ENCODE results near the gene PABPN1.
"Not testable (repeated sequence)": the region's sequence is repeated elsewhere in the genome, so short reads cannot be mapped to it uniquely, and the experiment has no call there.

PABPN1 gene

GRCh38 chr14:23301288-23301968, 19.8 kb upstream of the PABPN1 start:
- peak; percentile 96 for DNase-seq (ENCODE audit: low spot score)

DNA sequence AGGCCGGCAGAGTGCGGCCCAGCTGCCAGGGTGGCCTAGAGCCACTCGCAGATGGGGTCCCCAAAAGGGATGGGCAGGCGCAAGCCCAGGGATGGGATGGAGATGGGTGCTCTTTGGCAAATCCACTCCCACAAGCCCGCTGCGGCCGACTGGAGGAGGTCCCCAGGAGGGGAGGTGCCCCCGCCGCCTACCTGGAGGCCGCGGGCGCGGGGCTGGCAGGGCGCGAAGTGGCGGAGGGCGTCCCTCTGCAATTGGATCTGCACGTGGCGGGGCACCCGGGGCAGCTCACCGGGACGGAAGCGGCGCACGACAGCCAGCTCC, 19.3 kb upstream of the PABPN1 start:
- DNase-seq (ENCODE audit: low spot score), result no peak

DNA sequence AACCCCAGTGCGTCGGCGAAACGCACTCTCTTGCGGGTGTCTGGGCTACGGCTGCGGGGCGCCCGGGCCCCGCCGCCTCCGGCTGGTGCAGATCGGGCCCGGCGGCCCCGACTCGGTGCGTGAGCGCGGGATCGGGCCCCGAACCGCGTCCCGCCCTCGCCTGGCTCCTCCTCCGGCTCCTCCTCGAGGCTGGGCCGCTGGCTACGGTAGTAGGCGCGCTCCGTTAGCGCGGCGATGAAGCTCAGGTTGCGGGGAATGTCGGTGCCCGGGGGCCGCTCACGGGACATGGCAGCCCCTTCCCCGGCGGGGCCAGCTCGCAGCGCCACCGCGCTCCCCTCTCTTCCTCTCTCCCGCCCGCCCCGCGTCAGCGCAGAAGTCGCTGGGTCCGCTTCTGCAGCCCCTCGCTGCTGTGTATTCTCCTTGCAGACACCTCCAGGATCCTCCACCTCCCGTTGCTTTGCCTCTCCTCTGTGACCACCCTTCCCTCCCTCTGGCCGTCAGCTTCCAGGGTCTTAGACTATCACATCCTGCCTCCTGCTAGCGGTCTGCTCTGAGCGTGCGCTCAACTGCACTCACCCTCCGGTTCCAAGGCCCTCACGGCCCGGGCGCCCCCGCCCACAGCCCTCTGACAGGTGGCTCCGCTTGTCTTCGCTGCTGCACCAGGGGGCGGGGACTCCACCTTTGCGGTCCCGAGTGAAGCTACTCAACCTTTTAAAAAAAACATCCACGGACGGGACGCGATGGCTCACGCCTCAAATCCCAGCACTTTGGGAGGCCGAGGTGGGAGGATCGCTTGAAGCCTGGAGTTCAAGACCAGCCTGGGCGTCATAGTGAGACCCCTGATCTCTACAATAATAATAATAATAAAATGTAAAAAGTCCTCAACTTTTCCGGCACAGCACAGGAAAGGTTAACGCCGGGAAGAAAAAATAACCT, 18.7 kb upstream of the PABPN1 start, which contains the start of gene PPP1R3E:
Gene PPP1R3E, minus strand, starts transcription at position 570 of the 936 bp plus-strand sequence. Its CDS starts 283 bp downstream, at position 287.
- DNase-seq (ENCODE audit: low spot score), result peak; percentile 83

- peak; percentile 84 for DNase-seq (ENCODE audit: low spot score)
Measured at GRCh38 chr14:23306412-23307145, 14.7 kb upstream of the PABPN1 start, which contains the start of gene BCL2L2. TSS of gene BCL2L2 (plus strand) at chr14:23306833. CDS start at chr14:23307768, 935 bp downstream.

GRCh38 chr14:23307146-23307530, 14.1 kb upstream of the PABPN1 start:
- DNase-seq (ENCODE audit: low spot score), result no peak

DNA sequence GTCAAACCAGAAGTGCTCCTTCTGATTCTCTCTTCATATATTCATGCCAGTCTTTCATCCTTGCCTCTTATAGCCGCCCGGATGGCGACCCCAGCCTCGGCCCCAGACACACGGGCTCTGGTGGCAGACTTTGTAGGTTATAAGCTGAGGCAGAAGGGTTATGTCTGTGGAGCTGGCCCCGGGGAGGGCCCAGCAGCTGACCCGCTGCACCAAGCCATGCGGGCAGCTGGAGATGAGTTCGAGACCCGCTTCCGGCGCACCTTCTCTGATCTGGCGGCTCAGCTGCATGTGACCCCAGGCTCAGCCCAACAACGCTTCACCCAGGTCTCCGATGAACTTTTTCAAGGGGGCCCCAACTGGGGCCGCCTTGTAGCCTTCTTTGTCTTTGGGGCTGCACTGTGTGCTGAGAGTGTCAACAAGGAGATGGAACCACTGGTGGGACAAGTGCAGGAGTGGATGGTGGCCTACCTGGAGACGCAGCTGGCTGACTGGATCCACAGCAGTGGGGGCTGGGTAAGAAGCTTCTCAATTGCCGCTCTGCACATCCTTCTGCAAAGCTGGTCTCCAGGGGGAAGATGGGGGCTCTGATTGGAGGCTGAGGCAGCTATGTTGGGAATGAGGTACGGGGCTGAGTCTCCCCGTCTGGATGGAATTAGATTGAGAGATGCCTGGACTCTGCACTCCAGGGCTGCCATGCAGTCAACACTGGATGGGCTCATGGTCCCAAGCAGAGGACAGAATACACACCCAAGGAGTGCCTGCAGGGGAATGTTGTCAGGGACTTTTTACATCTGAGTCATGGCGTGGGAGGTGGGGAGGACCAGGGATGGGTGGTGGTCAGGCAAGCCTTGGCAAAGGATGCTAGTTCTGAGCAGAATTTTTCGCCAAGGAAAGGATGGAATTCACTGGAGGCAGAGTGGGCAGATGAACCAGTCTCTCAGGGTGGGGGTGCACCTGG, 13.3 kb upstream of the PABPN1 start:
- DNase-seq (ENCODE audit: low spot score), result no peak

- no peak for DNase-seq (ENCODE audit: low spot score)
Measured at GRCh38 chr14:23308721-23309445, 12.4 kb upstream of the PABPN1 start.

- no peak for DNase-seq (ENCODE audit: low spot score)
Measured at GRCh38 chr14:23310546-23310945, 10.7 kb upstream of the PABPN1 start.

DNA sequence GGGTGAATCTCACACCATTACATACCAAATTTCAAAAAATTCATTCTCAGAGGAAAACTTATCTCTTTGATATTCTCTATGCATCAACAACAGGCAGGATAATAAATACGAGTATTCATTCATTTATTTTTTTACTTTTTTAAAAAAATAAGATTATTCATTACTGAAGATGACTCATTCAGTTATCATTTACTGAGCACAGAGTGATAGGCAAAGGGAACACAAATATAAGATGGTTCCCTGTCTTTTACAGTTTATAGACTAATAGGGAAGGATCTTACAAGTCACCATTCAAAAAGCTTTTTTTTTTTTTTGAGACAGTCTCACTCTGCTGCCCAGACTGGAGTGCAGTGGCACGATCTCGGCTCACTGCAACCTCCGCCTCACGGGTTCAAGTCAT, 5.0 kb upstream of the PABPN1 start:
- no peak for DNase-seq (ENCODE audit: low spot score)

- DNase-seq (ENCODE audit: low spot score), result no peak
Measured at GRCh38 chr14:23319746-23320583, 1.3 kb upstream of the PABPN1 start.

DNA sequence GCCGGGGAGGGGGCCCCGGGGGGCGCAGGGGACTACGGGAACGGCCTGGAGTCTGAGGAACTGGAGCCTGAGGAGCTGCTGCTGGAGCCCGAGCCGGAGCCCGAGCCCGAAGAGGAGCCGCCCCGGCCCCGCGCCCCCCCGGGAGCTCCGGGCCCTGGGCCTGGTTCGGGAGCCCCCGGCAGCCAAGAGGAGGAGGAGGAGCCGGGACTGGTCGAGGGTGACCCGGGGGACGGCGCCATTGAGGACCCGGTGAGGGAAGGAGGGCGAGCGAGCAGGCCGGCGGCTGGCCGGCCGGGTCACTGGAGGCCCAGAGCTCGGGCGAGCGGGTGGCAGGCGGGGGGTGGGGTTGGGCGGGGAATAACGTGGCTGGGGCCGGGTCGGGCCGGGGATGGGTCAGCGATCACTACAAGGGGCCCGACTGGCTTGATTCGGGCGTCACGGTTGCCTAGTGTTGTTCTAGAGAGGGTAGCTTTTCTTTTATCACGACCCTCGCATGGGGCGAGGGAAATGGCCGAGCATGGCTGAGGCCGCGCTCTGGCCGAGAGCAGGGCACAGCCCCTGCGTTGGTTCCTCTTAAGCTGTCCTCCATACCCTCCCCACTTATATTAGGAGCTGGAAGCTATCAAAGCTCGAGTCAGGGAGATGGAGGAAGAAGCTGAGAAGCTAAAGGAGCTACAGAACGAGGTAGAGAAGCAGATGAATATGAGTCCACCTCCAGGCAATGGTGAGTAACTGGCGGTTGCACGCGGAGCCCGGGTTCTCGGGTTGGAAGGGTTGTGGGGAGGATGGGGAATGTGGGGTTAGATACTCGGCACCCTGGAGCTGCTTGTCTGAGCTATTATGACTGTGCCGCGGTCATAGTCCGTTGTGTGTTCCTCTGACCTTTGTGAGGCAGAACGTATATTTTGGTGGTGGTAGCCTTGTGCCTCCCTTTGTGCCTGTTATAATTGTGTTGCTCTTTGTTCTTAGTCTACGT, 603 bp downstream of the PABPN1 start:
- peak; percentile 42 for DNase-seq (ENCODE audit: low spot score)

DNA sequence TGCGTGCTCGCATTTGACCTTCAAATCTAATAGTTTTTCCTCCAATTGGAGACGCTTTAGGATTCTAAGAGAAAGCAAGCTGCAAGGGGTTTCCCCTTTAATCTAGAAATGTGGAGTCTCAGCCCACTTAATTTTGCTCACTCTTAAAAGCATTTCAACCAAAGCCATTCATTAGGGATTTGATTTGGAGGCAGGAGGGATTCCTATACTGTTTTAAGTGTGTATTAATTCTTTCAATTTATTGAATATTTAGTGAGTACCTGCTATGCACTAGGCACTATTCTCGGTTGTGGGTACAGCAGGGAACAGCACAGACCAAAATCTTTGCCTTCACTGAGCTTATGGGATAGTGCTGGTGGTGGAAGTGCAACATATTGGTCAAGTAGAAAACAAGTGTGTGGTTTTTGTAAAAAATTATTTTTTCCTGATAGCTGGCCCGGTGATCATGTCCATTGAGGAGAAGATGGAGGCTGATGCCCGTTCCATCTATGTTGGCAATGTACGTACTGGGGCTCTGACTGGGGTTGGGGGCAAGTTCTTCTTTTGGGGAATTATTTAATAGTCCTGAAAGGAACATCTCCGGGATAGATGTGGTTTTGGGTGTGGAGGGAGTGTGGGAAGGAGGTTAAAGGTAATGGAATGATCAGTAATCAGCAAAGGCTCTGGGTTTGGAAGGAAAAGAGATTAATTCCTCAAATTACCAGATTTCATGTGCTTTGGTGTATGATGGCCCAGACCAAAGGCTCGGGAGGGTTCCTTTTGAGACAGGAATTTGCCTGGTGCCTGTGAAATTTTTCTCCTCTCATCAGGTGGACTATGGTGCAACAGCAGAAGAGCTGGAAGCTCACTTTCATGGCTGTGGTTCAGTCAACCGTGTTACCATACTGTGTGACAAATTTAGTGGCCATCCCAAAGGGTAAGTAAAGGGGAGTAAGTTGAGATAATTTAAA, 1.6 kb downstream of the PABPN1 start:
- DNase-seq (ENCODE audit: low spot score), result no peak

GRCh38 chr14:23323838-23324454, 2.7 kb downstream of the PABPN1 start:
- DNase-seq (ENCODE audit: low spot score), result no peak

DNA sequence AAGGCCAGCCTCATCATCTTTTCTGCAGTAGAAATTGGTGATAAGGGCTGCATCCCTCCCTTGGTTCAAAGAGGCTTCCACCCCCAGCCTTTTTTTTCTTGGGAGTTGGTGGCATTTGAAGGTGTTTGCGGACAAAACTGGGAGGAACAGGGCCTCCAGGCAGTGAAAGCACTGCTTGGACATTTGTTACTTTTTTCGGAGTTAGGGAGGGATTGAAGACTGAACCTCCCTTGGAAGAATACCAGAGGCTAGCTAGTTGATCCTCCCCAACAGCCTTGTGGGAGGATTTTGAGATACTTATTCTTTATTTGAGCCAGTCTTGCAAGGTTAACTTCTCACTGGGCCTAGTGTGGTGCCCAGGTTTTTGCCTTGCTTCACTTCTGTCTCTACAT, 3.2 kb downstream of the PABPN1 start:
- no peak for DNase-seq (ENCODE audit: low spot score)

GRCh38 chr14:23324993-23325392, 3.7 kb downstream of the PABPN1 start:
- no peak for DNase-seq (ENCODE audit: low spot score)

- DNase-seq (ENCODE audit: low spot score), result not testable (repeated sequence)
Measured at GRCh38 chr14:23325746-23326145, 4.5 kb downstream of the PABPN1 start.
